DOHH2 (cell line): ENCODE results near the gene NIF3L1.

Experiments used
- H3F3A ChIP-seq: fragments of 200-600 bp; sonication (generic), shearing (Covaris generic); 2 replicates; pipeline ENCODE4 v1.6.0; 2016; ENCODE audit warnings: antibody characterized with exemption, mild to moderate bottlenecking; ENCODE audit not compliant: control insufficient read depth, insufficient read depth
- H3K27ac ChIP-seq: fragments of 200-600 bp; sonication (generic); 2 replicates; pipeline ENCODE4 v1.5.1; 2014; ENCODE audit warnings: low read depth, mild to moderate bottlenecking, low read length, moderate library complexity
- H3K27me3 ChIP-seq: fragments of 200-600 bp; sonication (generic); 2 replicates; pipeline ENCODE4 v1.6.1; 2014; ENCODE audit warnings: mild to moderate bottlenecking, low read length, mixed read lengths; ENCODE audit not compliant: control insufficient read depth
- H3K36me3 ChIP-seq: fragments of 200-600 bp; sonication (generic); 2 replicates; pipeline ENCODE4 v1.6.1; 2014; ENCODE audit warnings: mild to moderate bottlenecking, low read length, moderate library complexity, mixed read lengths; ENCODE audit not compliant: control insufficient read depth
- H3K4me1 ChIP-seq: fragments of 200-600 bp; sonication (generic); 2 replicates; pipeline ENCODE4 v1.6.1; 2014; ENCODE audit warnings: mild to moderate bottlenecking, low read length, mixed read lengths; ENCODE audit not compliant: control insufficient read depth
- H3K4me2 ChIP-seq: fragments of 200-600 bp; sonication (generic); 2 replicates; pipeline ENCODE4 v1.6.0; 2014; ENCODE audit warnings: mild to moderate bottlenecking, low read length, moderate library complexity
- H3K4me3 ChIP-seq: fragments of 200-600 bp; sonication (generic); 2 replicates; pipeline ENCODE4 v1.5.1; 2014; ENCODE audit warnings: mild to moderate bottlenecking, low read length, mixed read lengths
- H3K79me2 ChIP-seq: fragments of 200-600 bp; sonication (generic); 2 replicates; pipeline ENCODE4 v1.6.1; 2014; ENCODE audit warnings: mild to moderate bottlenecking, low read length, mixed read lengths; ENCODE audit not compliant: control insufficient read depth
- H3K9me2 ChIP-seq: fragments of 200-600 bp; sonication (generic); replicated peaks from 2 replicates; pipeline ENCODE4 v1.6.1; 2014; ENCODE audit warnings: mild to moderate bottlenecking, low read length, mixed read lengths; ENCODE audit not compliant: control insufficient read depth
- H3K9me3 ChIP-seq: fragments of 200-600 bp; sonication (generic); 2 replicates; pipeline ENCODE4 v1.6.1; 2014; ENCODE audit warnings: antibody characterized with exemption, low read length, mixed read lengths; ENCODE audit not compliant: control insufficient read depth, insufficient read depth
- H4K20me1 ChIP-seq: fragments of 200-600 bp; sonication (generic); 2 replicates; pipeline ENCODE4 v1.6.0; 2014; ENCODE audit warnings: low read depth, mild to moderate bottlenecking, antibody characterized with exemption, low read length, moderate library complexity; ENCODE audit not compliant: control insufficient read depth, insufficient read depth
- CTCF ChIP-seq: fragments of 200-600 bp; sonication (generic); IDR thresholded peaks from one replicate; pipeline ENCODE4 v1.5.1; 2014; ENCODE audit warnings: antibody characterized with exemption, mild to moderate bottlenecking, low read depth, low read length; ENCODE audit not compliant: poor library complexity, severe bottlenecking
- EZH2phosphoT487 ChIP-seq: fragments of 200-600 bp; sonication (generic); IDR thresholded peaks from 2 replicates; pipeline ENCODE4 v1.6.1; 2017; ENCODE audit warnings: borderline replicate concordance, mild to moderate bottlenecking, antibody characterized with exemption, low read length, moderate library complexity, mixed read lengths

NIF3L1 gene

DNA sequence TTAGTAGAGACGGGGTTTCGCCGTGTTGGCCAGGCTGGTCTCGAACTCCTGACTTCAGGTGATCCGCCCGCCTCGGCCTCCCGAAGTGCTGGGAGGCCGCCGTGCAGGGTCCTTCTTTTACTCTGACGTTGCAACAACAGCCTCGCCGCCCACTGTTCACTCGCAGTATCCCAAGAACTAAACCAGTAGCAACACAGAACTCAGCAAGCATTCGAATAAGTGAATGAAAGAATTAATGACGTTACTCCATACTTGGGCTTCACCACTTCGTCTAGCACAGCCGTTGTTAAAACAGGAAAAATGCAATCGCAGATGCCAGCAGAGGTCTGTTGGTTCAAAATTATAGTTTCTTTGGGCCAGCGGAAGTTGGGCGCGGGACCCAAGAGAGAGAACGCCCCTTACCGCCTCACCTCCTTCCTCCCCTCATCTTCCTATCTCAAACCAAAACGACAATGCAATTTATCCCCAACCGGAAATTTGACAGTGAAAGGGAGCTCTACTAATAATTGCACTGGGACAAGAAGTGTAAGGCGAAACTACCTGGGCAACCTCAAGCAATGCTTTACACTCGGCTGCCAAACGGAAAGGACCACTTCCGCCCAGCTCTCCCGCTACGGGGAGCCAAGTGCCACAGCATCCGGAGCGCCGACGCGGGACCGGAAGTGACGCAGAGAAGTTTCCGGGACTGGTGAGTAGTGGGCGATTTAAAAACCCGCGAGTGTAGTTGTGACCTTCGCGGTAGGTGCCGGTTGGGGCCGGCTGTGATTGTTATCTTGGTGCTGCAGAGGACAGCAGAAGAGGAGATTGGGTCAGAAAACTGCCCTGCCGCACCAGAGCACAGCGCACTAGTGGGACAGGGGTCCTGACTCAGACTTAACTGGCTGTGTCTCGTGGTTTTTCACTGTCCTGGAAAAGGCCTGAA is at the start of gene NIF3L1, which contains the start of gene PPIL3:
Gene NIF3L1 (plus strand): TSS at position 668 of the 922 bp plus-strand sequence. CDS start 2,573 bp downstream, outside the sequence.
Gene PPIL3 (minus strand): TSS at position 374 of the 922 bp plus-strand sequence. CDS start 1,462 bp downstream, outside the sequence.
- peaks cover 41% of the 10 kb centered on the region for H3K4me1 ChIP-seq
- H4K20me1 ChIP-seq: no peaks in the 10 kb centered on the region; the same call in 1 of the 2 replicates
- TF ChIP-seq EZH2phosphoT487 (no peak), CTCF (peak; percentile 14)
- peak within 1 kb of the TSS; percentile 73 for H3K4me2 ChIP-seq
- H3K27ac ChIP-seq: peak within 1 kb of the TSS; percentile 96
- H3F3A ChIP-seq: peaks cover 16% of the 10 kb centered on the region
- H3K79me2 ChIP-seq: peaks cover 66% of the 10 kb centered on the region
- peak within 1 kb of the TSS; percentile 92 for H3K4me3 ChIP-seq
- H3K36me3 ChIP-seq: peaks cover 62% of the 10 kb centered on the region
- H3K9me2 ChIP-seq: no peaks in the 10 kb centered on the region
- H3K27me3 ChIP-seq: no peaks in the 10 kb centered on the region
- H3K9me3 ChIP-seq: no peaks in the 10 kb centered on the region

DNA sequence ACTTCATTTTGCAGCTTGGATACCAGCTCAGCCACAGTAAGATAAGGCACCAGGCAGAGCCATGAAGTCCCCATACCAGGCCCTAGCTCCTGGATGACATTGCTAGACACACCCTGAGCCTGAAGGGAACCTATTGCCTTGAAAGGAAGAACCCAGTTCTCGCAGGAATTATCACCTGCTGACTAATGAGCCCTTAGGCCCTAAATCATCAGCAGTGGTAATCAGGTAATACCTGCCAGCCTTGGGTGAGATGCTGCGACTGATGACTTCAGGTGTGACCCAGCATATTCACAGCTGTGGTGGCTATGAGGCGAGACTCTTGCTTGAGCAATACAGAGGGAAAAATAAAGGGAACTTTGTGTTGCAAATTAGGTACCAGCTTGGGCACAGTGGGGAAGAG is 49.7 kb upstream of the NIF3L1 start:
- no peaks in the 10 kb centered on the region for H3K9me2 ChIP-seq
- no peak for TF ChIP-seq EZH2phosphoT487
- no peak for TF ChIP-seq CTCF
- H3K9me3 ChIP-seq: peaks cover 14% of the 10 kb centered on the region
- no peak overlapping the region for H3K4me3 ChIP-seq
- H3K27ac ChIP-seq: no peak overlapping the region
- H3K27me3 ChIP-seq: no peaks in the 10 kb centered on the region
- H4K20me1 ChIP-seq: no peaks in the 10 kb centered on the region
- no peaks in the 10 kb centered on the region for H3K79me2 ChIP-seq
- H3K36me3 ChIP-seq: no peaks in the 10 kb centered on the region
- no peaks in the 10 kb centered on the region for H3F3A ChIP-seq
- no peaks in the 10 kb centered on the region for H3K4me1 ChIP-seq
- no peak overlapping the region for H3K4me2 ChIP-seq

GRCh38 chr2:200843993-200844948 is 44.9 kb upstream of the NIF3L1 start:
- no peaks in the 10 kb centered on the region for H3K4me1 ChIP-seq
- H3K36me3 ChIP-seq: no peaks in the 10 kb centered on the region
- H3K27me3 ChIP-seq: no peaks in the 10 kb centered on the region
- no peaks in the 10 kb centered on the region for H4K20me1 ChIP-seq
- no peak overlapping the region for H3K4me2 ChIP-seq
- no peak overlapping the region for H3K4me3 ChIP-seq
- H3K9me2 ChIP-seq: no peaks in the 10 kb centered on the region
- peaks cover 10% of the 10 kb centered on the region for H3F3A ChIP-seq
- no peaks in the 10 kb centered on the region for H3K79me2 ChIP-seq
- H3K27ac ChIP-seq: no peak overlapping the region
- H3K9me3 ChIP-seq: no peaks in the 10 kb centered on the region
- TF ChIP-seq EZH2phosphoT487 (no peak), CTCF (no peak)
